Midbrain (tissue), 1 donor: ENCODE results near the gene ARFIP2.

Source experiments
- DNase-seq: peaks from one replicate; lab custom pipeline; 2025; lab: John Stamatoyannopoulos, UW

Gene ARFIP2

GRCh38 chr11:6442441-6442840 lies 38.7 kb downstream of the ARFIP2 start:
- DNase-seq = no peak

- DNase-seq = no peak
Measured at GRCh38 chr11:6440906-6441358, 40.2 kb downstream of the ARFIP2 start, which contains the start of gene HPX. Gene HPX, minus strand, starts transcription at chr11:6440987. Its CDS starts 24 bp downstream, at chr11:6440963.

GRCh38 chr11:6438979-6439571 lies 42.1 kb downstream of the ARFIP2 start:
- DNase-seq = peak; percentile 58

- no peak for DNase-seq
Measured at GRCh38 chr11:6437993-6438392, 43.1 kb downstream of the ARFIP2 start.

- DNase-seq = no peak
Measured at GRCh38 chr11:6437423-6437822, 43.7 kb downstream of the ARFIP2 start.

GRCh38 chr11:6433998-6434660 lies 47.0 kb downstream of the ARFIP2 start:
- no peak for DNase-seq

- DNase-seq = no peak
Measured at GRCh38 chr11:6431861-6432260, 49.3 kb downstream of the ARFIP2 start.

GRCh38 chr11:6427516-6427915 lies 53.6 kb downstream of the ARFIP2 start:
- no peak for DNase-seq
